ENCODE results near the gene COL25A1.

COL25A1 gene

GRCh38 chr4:109302361-109303139 lies at the start of gene COL25A1:
COL25A1 (minus strand) TSS chr4:109302658.
- DNase-seq (ENCODE audit: low read depth in 2 of 2) = peak in 1 of 2 donors; percentile 20

- no peak for DNase-seq (ENCODE audit: low read depth in 2 of 2)
Observed at GRCh38 chr4:109350121-109350520, 47.7 kb upstream of the COL25A1 start.

- no peak for DNase-seq (ENCODE audit: low read depth in 2 of 2)
Observed at GRCh38 chr4:109334129-109335105, 32.0 kb upstream of the COL25A1 start.

GRCh38 chr4:109332926-109333464 lies 30.5 kb upstream of the COL25A1 start:
- DNase-seq (ENCODE audit: low read depth in 2 of 2) = no peak

- DNase-seq (ENCODE audit: low read depth in 2 of 2) = no peak
Observed at GRCh38 chr4:109327641-109328040, 25.2 kb upstream of the COL25A1 start.

GRCh38 chr4:109325698-109326097 lies 23.2 kb upstream of the COL25A1 start:
- DNase-seq (ENCODE audit: low read depth in 2 of 2) = no peak

- DNase-seq (ENCODE audit: low read depth in 2 of 2) = no peak
Observed at GRCh38 chr4:109323348-109323747, 20.9 kb upstream of the COL25A1 start.

- DNase-seq (ENCODE audit: low read depth in 2 of 2) = no peak
Observed at GRCh38 chr4:109321232-109321631, 18.8 kb upstream of the COL25A1 start.

- no peak for DNase-seq (ENCODE audit: low read depth in 2 of 2)
Observed at GRCh38 chr4:109319684-109320083, 17.2 kb upstream of the COL25A1 start.

GRCh38 chr4:109319156-109319555 lies 16.7 kb upstream of the COL25A1 start:
- DNase-seq (ENCODE audit: low read depth in 2 of 2) = no peak

GRCh38 chr4:109315818-109316217 lies 13.4 kb upstream of the COL25A1 start:
- DNase-seq (ENCODE audit: low read depth in 2 of 2) = no peak

GRCh38 chr4:109315341-109315740 lies 12.9 kb upstream of the COL25A1 start:
- DNase-seq (ENCODE audit: low read depth in 2 of 2) = no peak

GRCh38 chr4:109313168-109314133 lies 11.0 kb upstream of the COL25A1 start:
- no peak for DNase-seq (ENCODE audit: low read depth in 2 of 2)

GRCh38 chr4:109303140-109303496 lies 660 bp upstream of the COL25A1 start:
- no peak for DNase-seq (ENCODE audit: low read depth in 2 of 2)

- no peak for DNase-seq (ENCODE audit: low read depth in 2 of 2)
Observed at GRCh38 chr4:109301651-109302360, 652 bp downstream of the COL25A1 start.

GRCh38 chr4:109298279-109299010 lies 4.0 kb downstream of the COL25A1 start:
- DNase-seq (ENCODE audit: low read depth in 2 of 2) = no peak

GRCh38 chr4:109296527-109296926 lies 5.9 kb downstream of the COL25A1 start:
- DNase-seq (ENCODE audit: low read depth in 2 of 2) = no peak

GRCh38 chr4:109295081-109295480 lies 7.4 kb downstream of the COL25A1 start:
- DNase-seq (ENCODE audit: low read depth in 2 of 2) = no peak

- DNase-seq (ENCODE audit: low read depth in 2 of 2) = no peak
Observed at GRCh38 chr4:109294468-109295020, 7.9 kb downstream of the COL25A1 start.

GRCh38 chr4:109294006-109294405 lies 8.5 kb downstream of the COL25A1 start:
- DNase-seq (ENCODE audit: low read depth in 2 of 2) = no peak
